ENCODE results near the gene PIH1D1.

GRCh38 chr19:49415810-49416200 is 35.8 kb downstream of the PIH1D1 start:
- TF ChIP-seq, protein P1, sequence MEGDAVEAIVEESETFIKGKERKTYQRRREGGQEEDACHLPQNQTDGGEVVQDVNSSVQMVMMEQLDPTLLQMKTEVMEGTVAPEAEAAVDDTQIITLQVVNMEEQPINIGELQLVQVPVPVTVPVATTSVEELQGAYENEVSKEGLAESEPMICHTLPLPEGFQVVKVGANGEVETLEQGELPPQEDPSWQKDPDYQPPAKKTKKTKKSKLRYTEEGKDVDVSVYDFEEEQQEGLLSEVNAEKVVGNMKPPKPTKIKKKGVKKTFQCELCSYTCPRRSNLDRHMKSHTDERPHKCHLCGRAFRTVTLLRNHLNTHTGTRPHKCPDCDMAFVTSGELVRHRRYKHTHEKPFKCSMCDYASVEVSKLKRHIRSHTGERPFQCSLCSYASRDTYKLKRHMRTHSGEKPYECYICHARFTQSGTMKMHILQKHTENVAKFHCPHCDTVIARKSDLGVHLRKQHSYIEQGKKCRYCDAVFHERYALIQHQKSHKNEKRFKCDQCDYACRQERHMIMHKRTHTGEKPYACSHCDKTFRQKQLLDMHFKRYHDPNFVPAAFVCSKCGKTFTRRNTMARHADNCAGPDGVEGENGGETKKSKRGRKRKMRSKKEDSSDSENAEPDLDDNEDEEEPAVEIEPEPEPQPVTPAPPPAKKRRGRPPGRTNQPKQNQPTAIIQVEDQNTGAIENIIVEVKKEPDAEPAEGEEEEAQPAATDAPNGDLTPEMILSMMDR (IDR thresholded peaks at IDR 0.05): no peak
- no peak for TF ChIP-seq GTF2I (CRISPR knock-in tag; conservative IDR thresholded peaks at IDR 0.05)
- no peak for TF ChIP-seq IRF1 (CRISPR knock-in tag; IDR thresholded peaks at IDR 0.05)
- no peak for TF ChIP-seq ARID4B (CRISPR knock-in tag; IDR thresholded peaks at IDR 0.05; ENCODE audit: borderline replicate concordance)
- TF ChIP-seq, protein P2, sequence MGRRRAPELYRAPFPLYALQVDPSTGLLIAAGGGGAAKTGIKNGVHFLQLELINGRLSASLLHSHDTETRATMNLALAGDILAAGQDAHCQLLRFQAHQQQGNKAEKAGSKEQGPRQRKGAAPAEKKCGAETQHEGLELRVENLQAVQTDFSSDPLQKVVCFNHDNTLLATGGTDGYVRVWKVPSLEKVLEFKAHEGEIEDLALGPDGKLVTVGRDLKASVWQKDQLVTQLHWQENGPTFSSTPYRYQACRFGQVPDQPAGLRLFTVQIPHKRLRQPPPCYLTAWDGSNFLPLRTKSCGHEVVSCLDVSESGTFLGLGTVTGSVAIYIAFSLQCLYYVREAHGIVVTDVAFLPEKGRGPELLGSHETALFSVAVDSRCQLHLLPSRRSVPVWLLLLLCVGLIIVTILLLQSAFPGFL (CRISPR knock-in tag; IDR thresholded peaks at IDR 0.05; ENCODE audit: borderline replicate concordance): no peak
- TF ChIP-seq CDX4 (CRISPR knock-in tag; IDR thresholded peaks at IDR 0.05; ENCODE audit: borderline replicate concordance): no peak
- TF ChIP-seq, protein P3, sequence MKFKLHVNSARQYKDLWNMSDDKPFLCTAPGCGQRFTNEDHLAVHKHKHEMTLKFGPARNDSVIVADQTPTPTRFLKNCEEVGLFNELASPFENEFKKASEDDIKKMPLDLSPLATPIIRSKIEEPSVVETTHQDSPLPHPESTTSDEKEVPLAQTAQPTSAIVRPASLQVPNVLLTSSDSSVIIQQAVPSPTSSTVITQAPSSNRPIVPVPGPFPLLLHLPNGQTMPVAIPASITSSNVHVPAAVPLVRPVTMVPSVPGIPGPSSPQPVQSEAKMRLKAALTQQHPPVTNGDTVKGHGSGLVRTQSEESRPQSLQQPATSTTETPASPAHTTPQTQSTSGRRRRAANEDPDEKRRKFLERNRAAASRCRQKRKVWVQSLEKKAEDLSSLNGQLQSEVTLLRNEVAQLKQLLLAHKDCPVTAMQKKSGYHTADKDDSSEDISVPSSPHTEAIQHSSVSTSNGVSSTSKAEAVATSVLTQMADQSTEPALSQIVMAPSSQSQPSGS (CRISPR knock-in tag; IDR thresholded peaks at IDR 0.05; ENCODE audit: borderline replicate concordance, low read depth): no peak
- no peak for TF ChIP-seq CREB1 (CRISPR knock-in tag; IDR thresholded peaks at IDR 0.05)
- TF ChIP-seq, protein P4, sequence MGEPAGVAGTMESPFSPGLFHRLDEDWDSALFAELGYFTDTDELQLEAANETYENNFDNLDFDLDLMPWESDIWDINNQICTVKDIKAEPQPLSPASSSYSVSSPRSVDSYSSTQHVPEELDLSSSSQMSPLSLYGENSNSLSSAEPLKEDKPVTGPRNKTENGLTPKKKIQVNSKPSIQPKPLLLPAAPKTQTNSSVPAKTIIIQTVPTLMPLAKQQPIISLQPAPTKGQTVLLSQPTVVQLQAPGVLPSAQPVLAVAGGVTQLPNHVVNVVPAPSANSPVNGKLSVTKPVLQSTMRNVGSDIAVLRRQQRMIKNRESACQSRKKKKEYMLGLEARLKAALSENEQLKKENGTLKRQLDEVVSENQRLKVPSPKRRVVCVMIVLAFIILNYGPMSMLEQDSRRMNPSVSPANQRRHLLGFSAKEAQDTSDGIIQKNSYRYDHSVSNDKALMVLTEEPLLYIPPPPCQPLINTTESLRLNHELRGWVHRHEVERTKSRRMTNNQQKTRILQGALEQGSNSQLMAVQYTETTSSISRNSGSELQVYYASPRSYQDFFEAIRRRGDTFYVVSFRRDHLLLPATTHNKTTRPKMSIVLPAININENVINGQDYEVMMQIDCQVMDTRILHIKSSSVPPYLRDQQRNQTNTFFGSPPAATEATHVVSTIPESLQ (CRISPR knock-in tag; IDR thresholded peaks at IDR 0.05): no peak
- no peak for TF ChIP-seq SP1 (CRISPR knock-in tag; conservative IDR thresholded peaks at IDR 0.05)
- TF ChIP-seq, protein P5, sequence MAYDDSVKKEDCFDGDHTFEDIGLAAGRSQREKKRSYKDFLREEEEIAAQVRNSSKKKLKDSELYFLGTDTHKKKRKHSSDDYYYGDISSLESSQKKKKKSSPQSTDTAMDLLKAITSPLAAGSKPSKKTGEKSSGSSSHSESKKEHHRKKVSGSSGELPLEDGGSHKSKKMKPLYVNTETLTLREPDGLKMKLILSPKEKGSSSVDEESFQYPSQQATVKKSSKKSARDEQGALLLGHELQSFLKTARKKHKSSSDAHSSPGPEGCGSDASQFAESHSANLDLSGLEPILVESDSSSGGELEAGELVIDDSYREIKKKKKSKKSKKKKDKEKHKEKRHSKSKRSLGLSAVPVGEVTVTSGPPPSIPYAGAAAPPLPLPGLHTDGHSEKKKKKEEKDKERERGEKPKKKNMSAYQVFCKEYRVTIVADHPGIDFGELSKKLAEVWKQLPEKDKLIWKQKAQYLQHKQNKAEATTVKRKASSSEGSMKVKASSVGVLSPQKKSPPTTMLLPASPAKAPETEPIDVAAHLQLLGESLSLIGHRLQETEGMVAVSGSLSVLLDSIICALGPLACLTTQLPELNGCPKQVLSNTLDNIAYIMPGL (CRISPR knock-in tag; IDR thresholded peaks at IDR 0.05): no peak
- TF ChIP-seq, protein P6, sequence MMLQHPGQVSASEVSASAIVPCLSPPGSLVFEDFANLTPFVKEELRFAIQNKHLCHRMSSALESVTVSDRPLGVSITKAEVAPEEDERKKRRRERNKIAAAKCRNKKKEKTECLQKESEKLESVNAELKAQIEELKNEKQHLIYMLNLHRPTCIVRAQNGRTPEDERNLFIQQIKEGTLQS (CRISPR knock-in tag; conservative IDR thresholded peaks at IDR 0.05): no peak
- TF ChIP-seq USF2 (CRISPR knock-in tag; IDR thresholded peaks at IDR 0.05): no peak
- no peak for TF ChIP-seq ZNF317 (CRISPR knock-in tag; IDR thresholded peaks at IDR 0.05; ENCODE audit: borderline replicate concordance, low read depth)
